RWPE1 (cell line): Measurements from ENCODE around the gene RCAN2.
"Not testable (repeated sequence)": the region's sequence is repeated elsewhere in the genome, so short reads cannot be mapped to it uniquely, and the experiment has no call there.

Experiments
- CTCF ChIA-PET: fragments of 350-600 bp; sonication (Branson Sonifier 250); formaldehyde crosslinking; extraction: SDS; loops from one replicate; lab custom pipeline; 2021; lab: Yijun Ruan, JAX
- POLR2A ChIA-PET: fragments of 400-600 bp; formaldehyde crosslinking; extraction: SDS; loops from one replicate; lab custom pipeline; 2020; ENCODE audit warnings: antibody characterized with exemption; ENCODE audit not compliant: low non-redundant PET; lab: Yijun Ruan, JAX
- DNase-seq: peaks from one replicate; pipeline ENCODE4 v3.0.0; 2012; ENCODE audit warnings: low spot score
- H3K27ac ChIP-seq: fragments of 450-650 bp; 2 replicates; pipeline ENCODE4 v1.5.1; 2017
- CTCF ChIP-seq: fragments of 450-650 bp; conservative IDR thresholded peaks from 2 replicates; pipeline ENCODE4 v1.5.1; 2017; ENCODE audit warnings: low read depth, mild to moderate bottlenecking

Gene RCAN2

DNA sequence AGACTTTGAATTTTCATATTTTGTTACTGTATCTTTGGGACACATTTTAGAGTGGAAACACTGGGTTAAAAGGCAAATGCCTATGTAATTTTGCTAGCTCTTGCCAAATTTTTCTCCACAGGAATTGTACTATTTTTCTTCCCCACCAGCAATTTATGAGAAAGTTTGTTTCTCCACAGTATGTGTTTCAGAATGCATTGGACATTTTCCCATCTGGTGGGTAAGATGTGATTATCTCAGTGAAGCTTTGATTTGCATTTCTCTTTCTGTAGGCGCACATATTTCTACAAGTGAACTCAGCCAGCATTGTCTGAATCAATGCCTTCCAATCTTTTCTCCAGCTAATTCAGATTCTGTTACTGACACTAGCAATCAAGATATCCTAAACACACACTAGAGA lies 157.8 kb downstream of the RCAN2 start:
- POLR2A ChIA-PET: no interaction called here

DNA sequence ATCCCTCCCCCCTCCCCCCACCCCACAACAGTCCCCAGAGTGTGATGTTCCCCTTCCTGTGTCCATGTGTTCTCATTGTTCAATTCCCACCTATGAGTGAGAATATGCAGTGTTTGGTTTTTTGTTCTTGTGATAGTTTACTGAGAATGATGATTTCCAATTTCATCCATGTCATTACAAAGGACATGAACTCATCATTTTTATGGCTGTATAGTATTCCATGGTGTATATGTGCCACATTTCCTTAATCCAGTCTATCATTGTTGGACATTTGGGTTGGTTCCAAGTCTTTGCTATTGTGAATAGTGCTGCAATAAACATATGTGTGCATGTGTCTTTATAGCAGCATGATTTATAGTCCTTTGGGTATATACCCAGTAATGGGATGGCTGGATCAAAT lies 158.8 kb downstream of the RCAN2 start:
- POLR2A ChIA-PET, CTCF ChIA-PET, H3K27ac ChIP-seq, DNase-seq: not testable (repeated sequence)

More for the DNA sequence above, 157.8 kb downstream of the RCAN2 start:
- DNase-seq: no peak
- TF ChIP-seq CTCF: no peak
- no peak overlapping the region for H3K27ac ChIP-seq
- CTCF ChIA-PET: no interaction called here

GRCh38 chr6:46331461-46331860 lies 159.8 kb downstream of the RCAN2 start:
- no peak for DNase-seq
- no peak for TF ChIP-seq CTCF
- POLR2A ChIA-PET: no interaction called here
- CTCF ChIA-PET: no interaction called here
- H3K27ac ChIP-seq: no peak overlapping the region

- no peak for TF ChIP-seq CTCF
- H3K27ac ChIP-seq: no peak overlapping the region
- CTCF ChIA-PET: interaction anchor here (0.6 kb wide), 1 partner anchor 212 kb away, joined by 3 read pairs; no protein-coding TSS in a partner anchor
- POLR2A ChIA-PET: no interaction called here
- no peak for DNase-seq
Measured at GRCh38 chr6:46329568-46329967, 161.7 kb downstream of the RCAN2 start.

DNA sequence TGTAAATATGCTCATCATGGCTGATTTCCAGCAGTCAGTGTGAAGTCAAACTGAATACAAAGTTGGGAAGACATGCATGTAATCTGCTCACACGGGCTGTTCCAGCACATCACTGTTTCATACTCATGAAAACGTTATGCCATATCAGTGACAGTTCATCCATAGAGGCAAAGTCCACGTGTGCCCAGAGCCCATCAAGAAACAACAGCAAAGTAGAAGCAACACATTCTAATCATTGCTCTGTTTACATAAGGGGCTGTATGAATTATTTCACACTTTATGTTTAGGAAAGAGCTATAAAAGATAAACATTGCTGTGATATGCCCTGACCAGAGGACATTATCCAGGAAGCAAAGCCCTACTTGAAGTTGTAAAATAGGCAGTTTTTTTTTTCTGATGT lies 163.5 kb downstream of the RCAN2 start:
- ChIA-PET CTCF (interaction anchor here (0.6 kb wide), 1 partner anchor 155 kb away, joined by 4 read pairs; no protein-coding TSS in a partner anchor), POLR2A (no interaction called here)

GRCh38 chr6:46325561-46326530 lies 165.4 kb downstream of the RCAN2 start:
- CTCF ChIA-PET: interaction anchor here (0.5 to 0.6 kb wide), 2 partner anchors 23 to 36 kb away, joined by 3 to 4 read pairs; no protein-coding TSS in a partner anchor
- no peak for DNase-seq
- POLR2A ChIA-PET: no interaction called here
- TF ChIP-seq CTCF: no peak
- H3K27ac ChIP-seq: no peak overlapping the region

More for the DNA sequence above, 163.5 kb downstream of the RCAN2 start:
- DNase-seq: no peak
- H3K27ac ChIP-seq: no peak overlapping the region
- TF ChIP-seq CTCF: no peak

- no peak for TF ChIP-seq CTCF
- ChIA-PET CTCF (no interaction called here), POLR2A (no interaction called here)
- DNase-seq: no peak
- H3K27ac ChIP-seq: no peak overlapping the region
Measured at GRCh38 chr6:46324706-46325105, 166.5 kb downstream of the RCAN2 start.
